ENCODE data around the gene SBF2.

SBF2 gene

GRCh38 chr11:9895006-9895405 is 399.0 kb downstream of the SBF2 start:
- DNase-seq (ENCODE audit: low spot score), result no peak
- H3K4me3 ChIP-seq, result no peak overlapping the region
- TF ChIP-seq, protein P1, sequence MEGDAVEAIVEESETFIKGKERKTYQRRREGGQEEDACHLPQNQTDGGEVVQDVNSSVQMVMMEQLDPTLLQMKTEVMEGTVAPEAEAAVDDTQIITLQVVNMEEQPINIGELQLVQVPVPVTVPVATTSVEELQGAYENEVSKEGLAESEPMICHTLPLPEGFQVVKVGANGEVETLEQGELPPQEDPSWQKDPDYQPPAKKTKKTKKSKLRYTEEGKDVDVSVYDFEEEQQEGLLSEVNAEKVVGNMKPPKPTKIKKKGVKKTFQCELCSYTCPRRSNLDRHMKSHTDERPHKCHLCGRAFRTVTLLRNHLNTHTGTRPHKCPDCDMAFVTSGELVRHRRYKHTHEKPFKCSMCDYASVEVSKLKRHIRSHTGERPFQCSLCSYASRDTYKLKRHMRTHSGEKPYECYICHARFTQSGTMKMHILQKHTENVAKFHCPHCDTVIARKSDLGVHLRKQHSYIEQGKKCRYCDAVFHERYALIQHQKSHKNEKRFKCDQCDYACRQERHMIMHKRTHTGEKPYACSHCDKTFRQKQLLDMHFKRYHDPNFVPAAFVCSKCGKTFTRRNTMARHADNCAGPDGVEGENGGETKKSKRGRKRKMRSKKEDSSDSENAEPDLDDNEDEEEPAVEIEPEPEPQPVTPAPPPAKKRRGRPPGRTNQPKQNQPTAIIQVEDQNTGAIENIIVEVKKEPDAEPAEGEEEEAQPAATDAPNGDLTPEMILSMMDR (IDR thresholded peaks at IDR 0.05), result no peak
- no peak overlapping the region for H3K27ac ChIP-seq

DNA sequence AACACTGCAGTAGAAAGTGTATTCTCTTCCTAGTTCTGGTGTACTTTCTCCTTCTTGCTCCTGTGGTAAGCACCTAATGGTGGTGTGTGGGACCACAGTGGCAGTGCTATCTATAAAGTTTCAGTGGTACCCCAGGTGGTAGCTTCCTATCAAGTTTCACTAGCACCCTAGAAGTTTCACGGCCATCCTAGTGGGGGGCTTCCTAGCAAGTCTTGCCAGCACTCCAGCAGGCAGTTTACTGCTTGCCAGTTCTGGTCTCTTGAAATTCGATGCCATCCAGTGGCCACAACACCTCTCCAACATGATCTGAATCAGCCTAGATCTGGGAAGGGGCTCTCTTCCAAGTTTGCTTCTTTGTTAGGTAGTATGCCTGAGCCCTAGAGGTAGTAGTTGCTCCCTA is 400.5 kb downstream of the SBF2 start:
- Histone ChIP-seq H3K4me3 (no peak overlapping the region), H3K27ac (no peak overlapping the region)
- DNase-seq (ENCODE audit: low spot score), result no peak
- TF ChIP-seq, protein P1 (IDR thresholded peaks at IDR 0.05), result no peak

GRCh38 chr11:9888938-9889337 is 405.1 kb downstream of the SBF2 start:
- no peak overlapping the region for H3K4me3 ChIP-seq
- TF ChIP-seq, protein P1 (IDR thresholded peaks at IDR 0.05), result no peak
- no peak overlapping the region for H3K27ac ChIP-seq
- no peak for DNase-seq (ENCODE audit: low spot score)

GRCh38 chr11:9887472-9887871 is 406.5 kb downstream of the SBF2 start:
- no peak for DNase-seq (ENCODE audit: low spot score)
- H3K4me3 ChIP-seq, result no peak overlapping the region
- H3K27ac ChIP-seq, result no peak overlapping the region
- TF ChIP-seq, protein P1 (IDR thresholded peaks at IDR 0.05), result no peak

- no peak overlapping the region for H3K27ac ChIP-seq
- H3K4me3 ChIP-seq, result no peak overlapping the region
- no peak for DNase-seq (ENCODE audit: low spot score)
- TF ChIP-seq, protein P1 (IDR thresholded peaks at IDR 0.05), result no peak
Measured at GRCh38 chr11:9886595-9886994, 407.4 kb downstream of the SBF2 start.

- no peak for DNase-seq (ENCODE audit: low spot score)
Measured at GRCh38 chr11:9884601-9885000, 409.4 kb downstream of the SBF2 start.

DNA sequence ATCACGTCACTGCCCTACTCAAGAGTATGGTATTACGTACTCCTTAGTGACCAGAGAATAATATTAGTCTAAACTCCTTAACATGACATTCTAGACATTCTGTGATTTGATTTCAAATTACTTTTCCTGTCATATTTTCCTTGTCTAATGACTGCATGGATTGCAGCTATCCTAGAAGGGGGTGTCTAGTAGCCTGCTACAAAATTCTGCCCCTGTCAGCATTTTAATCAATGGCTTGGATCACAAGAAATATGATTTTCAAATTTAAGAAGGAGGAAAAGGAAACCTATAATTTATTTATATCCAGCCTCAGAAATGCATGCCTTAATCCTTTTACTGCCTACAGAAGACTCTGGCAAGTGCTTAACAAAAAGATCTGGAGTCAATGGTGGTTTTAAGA is 413.4 kb downstream of the SBF2 start:
- Histone ChIP-seq H3K4me3 (no peak overlapping the region), H3K27ac (no peak overlapping the region)
- no peak for DNase-seq (ENCODE audit: low spot score)
- TF ChIP-seq, protein P1 (IDR thresholded peaks at IDR 0.05), result no peak

More at GRCh38 chr11:9884601-9885000, 409.4 kb downstream of the SBF2 start:
- TF ChIP-seq, protein P1 (IDR thresholded peaks at IDR 0.05), result no peak
- Histone ChIP-seq H3K27ac (no peak overlapping the region), H3K4me3 (no peak overlapping the region)
